Measurements from ENCODE around the gene FBL.
"Not testable (repeated sequence)": the region's sequence is repeated elsewhere in the genome, so short reads cannot be mapped to it uniquely, and the experiment has no call there.

GRCh38 chr19:39877488-39877887 lies 31.3 kb upstream of the FBL start:
- TF ChIP-seq POLR2A (IDR thresholded peaks at IDR 0.05; ENCODE audit: control extremely low read depth in 1 of 2, low read depth in 2 of 2, low read length in 2 of 2); CTCF (IDR thresholded peaks at IDR 0.05; ENCODE audit: control extremely low read depth in 1 of 3, insufficient read depth in 1 of 3, low read depth in 1 of 3, low read length in 3 of 3); TAF1 (IDR thresholded peaks at IDR 0.05; ENCODE audit: low read depth, low read length); ZNF274 (IDR thresholded peaks at IDR 0.05; ENCODE audit: borderline replicate concordance, extremely low read depth, low read length); SP2 (IDR thresholded peaks at IDR 0.05; ENCODE audit: low read length): not testable (repeated sequence)
